Measurements from ENCODE around the gene FXYD3. TPM values are rescaled to one million over a fixed set of nuclear protein-coding genes. Genes with fewer than 3 reads are reported as not detected.

Gene FXYD3
- total and polyA plus RNA-seq, 2 of the 13 experiments (the other 11 are each of a cell fraction or from before 2014, with no cell fraction given): 4.9 TPM; not detected in 1

GRCh38 chr19:35086455-35086854 lies 29.2 kb upstream of the FXYD3 start:
- in situ Hi-C loops (cut with HindIII; ENCODE audit: extremely low pct_ligation_motif_present, low pct_unique_long_range_greater_than_20kb): no loop called here
- H2AFZ ChIP-seq (ENCODE audit: low read length): no peak overlapping the region
- no peaks in the 10 kb centered on the region for H3K79me2 ChIP-seq (ENCODE audit: insufficient read depth, low read length)
- WGBS (ENCODE audit: low lambda C conversion rate): 0% methylated on average over 1 of the region's 8 CpGs
- peaks cover 31% of the 10 kb centered on the region for H3K4me1 ChIP-seq (ENCODE audit: insufficient read depth, low read length)
- DNase-seq (ENCODE audit: low spot score) (no peak), ATAC-seq (no peak), FAIRE-seq (no peak)
- H4K20me1 ChIP-seq (ENCODE audit: insufficient read depth, low read length): no peaks in the 10 kb centered on the region
- no peak overlapping the region for H3K4me2 ChIP-seq (ENCODE audit: low read depth, low read length)
- POLR2A ChIA-PET: no interaction called here
- no TSS peak for BruUV-seq (replicated peaks)
- H3K9me3 ChIP-seq (ENCODE audit: low read length): no peaks in the 10 kb centered on the region
- H3K27ac ChIP-seq (ENCODE audit: extremely low read length, insufficient read depth, low read length): no peak overlapping the region
- CTCF ChIA-PET (ENCODE audit: low intra/inter-chr PET ratio, low total read pairs): no interaction called here
- no peak overlapping the region for H3K9ac ChIP-seq (ENCODE audit: insufficient read depth, low read depth, low read length)
- peaks cover 0 to 22% of the 10 kb centered on the region in 2 experiments; a peak in 3 of 5 replicates for H3K27me3 ChIP-seq (ENCODE audit: control insufficient read depth in 1 of 2, insufficient read depth in 2 of 2, low read length in 2 of 2)
- intact Hi-C loops (cut with micrococcal nuclease; ENCODE audit: unreplicated experiment): no loop called here
- TF ChIP-seq SIN3A (IDR thresholded peaks at IDR 0.05; ENCODE audit: borderline replicate concordance, low read depth, low read length): no peak
- no peak for TF ChIP-seq TP53 (CRISPR knock-in tag; conservative IDR thresholded peaks at IDR 0.05)
- TF ChIP-seq ZUFSP (CRISPR knock-in tag; IDR thresholded peaks at IDR 0.05; ENCODE audit: borderline replicate concordance): no peak
- no peak for TF ChIP-seq RBM39 (IDR thresholded peaks at IDR 0.05; ENCODE audit: low read depth, low read length, poor library complexity, severe bottlenecking)
- TF ChIP-seq, protein P1, sequence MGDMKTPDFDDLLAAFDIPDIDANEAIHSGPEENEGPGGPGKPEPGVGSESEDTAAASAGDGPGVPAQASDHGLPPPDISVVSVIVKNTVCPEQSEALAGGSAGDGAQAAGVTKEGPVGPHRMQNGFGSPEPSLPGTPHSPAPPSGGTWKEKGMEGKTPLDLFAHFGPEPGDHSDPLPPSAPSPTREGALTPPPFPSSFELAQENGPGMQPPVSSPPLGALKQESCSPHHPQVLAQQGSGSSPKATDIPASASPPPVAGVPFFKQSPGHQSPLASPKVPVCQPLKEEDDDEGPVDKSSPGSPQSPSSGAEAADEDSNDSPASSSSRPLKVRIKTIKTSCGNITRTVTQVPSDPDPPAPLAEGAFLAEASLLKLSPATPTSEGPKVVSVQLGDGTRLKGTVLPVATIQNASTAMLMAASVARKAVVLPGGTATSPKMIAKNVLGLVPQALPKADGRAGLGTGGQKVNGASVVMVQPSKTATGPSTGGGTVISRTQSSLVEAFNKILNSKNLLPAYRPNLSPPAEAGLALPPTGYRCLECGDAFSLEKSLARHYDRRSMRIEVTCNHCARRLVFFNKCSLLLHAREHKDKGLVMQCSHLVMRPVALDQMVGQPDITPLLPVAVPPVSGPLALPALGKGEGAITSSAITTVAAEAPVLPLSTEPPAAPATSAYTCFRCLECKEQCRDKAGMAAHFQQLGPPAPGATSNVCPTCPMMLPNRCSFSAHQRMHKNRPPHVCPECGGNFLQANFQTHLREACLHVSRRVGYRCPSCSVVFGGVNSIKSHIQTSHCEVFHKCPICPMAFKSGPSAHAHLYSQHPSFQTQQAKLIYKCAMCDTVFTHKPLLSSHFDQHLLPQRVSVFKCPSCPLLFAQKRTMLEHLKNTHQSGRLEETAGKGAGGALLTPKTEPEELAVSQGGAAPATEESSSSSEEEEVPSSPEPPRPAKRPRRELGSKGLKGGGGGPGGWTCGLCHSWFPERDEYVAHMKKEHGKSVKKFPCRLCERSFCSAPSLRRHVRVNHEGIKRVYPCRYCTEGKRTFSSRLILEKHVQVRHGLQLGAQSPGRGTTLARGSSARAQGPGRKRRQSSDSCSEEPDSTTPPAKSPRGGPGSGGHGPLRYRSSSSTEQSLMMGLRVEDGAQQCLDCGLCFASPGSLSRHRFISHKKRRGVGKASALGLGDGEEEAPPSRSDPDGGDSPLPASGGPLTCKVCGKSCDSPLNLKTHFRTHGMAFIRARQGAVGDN (CRISPR knock-in tag; IDR thresholded peaks at IDR 0.05): no peak
- no peak for TF ChIP-seq ZZZ3 (CRISPR knock-in tag; IDR thresholded peaks at IDR 0.05; ENCODE audit: borderline replicate concordance)
- no peak for TF ChIP-seq ZNF350 (CRISPR knock-in tag; IDR thresholded peaks at IDR 0.05; ENCODE audit: borderline replicate concordance, low read depth)
- TF ChIP-seq ISX (CRISPR knock-in tag; conservative IDR thresholded peaks at IDR 0.05): no peak
- TF ChIP-seq, protein P2, sequence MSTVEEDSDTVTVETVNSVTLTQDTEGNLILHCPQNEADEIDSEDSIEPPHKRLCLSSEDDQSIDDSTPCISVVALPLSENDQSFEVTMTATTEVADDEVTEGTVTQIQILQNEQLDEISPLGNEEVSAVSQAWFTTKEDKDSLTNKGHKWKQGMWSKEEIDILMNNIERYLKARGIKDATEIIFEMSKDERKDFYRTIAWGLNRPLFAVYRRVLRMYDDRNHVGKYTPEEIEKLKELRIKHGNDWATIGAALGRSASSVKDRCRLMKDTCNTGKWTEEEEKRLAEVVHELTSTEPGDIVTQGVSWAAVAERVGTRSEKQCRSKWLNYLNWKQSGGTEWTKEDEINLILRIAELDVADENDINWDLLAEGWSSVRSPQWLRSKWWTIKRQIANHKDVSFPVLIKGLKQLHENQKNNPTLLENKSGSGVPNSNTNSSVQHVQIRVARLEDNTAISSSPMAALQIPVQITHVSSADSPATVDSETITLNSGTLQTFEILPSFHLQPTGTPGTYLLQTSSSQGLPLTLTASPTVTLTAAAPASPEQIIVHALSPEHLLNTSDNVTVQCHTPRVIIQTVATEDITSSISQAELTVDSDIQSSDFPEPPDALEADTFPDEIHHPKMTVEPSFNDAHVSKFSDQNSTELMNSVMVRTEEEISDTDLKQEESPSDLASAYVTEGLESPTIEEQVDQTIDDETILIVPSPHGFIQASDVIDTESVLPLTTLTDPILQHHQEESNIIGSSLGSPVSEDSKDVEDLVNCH (CRISPR knock-in tag; IDR thresholded peaks at IDR 0.05): no peak
- no peaks in the 10 kb centered on the region for H3K36me3 ChIP-seq (replicated peaks in 1 of 2; ENCODE audit: control insufficient read depth in 1 of 2, insufficient read depth in 2 of 2, low read length in 2 of 2)
- H3K4me3 ChIP-seq (replicated peaks in 1 of 3; ENCODE audit: insufficient read depth in 1 of 3, low read depth in 2 of 3, low read length in 3 of 3): no peak overlapping the region
